Stimulated activated CD8-positive, alpha-beta memory T cell treated with anti-CD3 and anti-CD28 coated beads, Interleukin-15, amount 100 ng/mL, for 48 hours (primary cell): ENCODE data around the gene LMX1B.

ENCODE experiments used
- DNase-seq, 2 donors: peaks; one replicate each; pipeline ENCODE4 v3.0.0-alpha.2; 2020; ENCODE audit warnings: low read depth in 2 of 2

LMX1B gene

DNA sequence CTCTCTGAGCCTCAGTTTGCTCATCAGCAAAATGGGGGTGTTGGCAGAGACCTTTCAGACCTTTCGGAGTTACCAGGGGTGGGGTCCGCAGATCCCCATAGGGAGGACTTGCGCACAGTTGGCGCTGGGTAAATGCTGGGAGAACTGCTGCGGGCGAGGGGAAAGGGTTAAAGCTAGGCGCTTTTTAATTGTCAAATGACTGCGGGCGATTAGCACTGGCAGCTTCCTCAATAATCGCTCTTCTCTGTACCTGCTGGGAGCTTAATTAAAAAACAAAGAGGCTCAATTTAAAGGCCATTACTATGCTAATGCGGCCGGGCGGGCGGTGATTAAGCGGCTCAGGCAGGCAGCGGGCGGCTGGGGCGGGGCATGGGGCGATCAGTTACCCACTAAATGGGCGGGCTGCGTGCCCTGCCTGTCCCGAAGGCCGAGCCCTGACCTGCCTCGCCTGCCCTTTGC lies 63.0 kb downstream of the LMX1B start:
- no peak for DNase-seq

DNA sequence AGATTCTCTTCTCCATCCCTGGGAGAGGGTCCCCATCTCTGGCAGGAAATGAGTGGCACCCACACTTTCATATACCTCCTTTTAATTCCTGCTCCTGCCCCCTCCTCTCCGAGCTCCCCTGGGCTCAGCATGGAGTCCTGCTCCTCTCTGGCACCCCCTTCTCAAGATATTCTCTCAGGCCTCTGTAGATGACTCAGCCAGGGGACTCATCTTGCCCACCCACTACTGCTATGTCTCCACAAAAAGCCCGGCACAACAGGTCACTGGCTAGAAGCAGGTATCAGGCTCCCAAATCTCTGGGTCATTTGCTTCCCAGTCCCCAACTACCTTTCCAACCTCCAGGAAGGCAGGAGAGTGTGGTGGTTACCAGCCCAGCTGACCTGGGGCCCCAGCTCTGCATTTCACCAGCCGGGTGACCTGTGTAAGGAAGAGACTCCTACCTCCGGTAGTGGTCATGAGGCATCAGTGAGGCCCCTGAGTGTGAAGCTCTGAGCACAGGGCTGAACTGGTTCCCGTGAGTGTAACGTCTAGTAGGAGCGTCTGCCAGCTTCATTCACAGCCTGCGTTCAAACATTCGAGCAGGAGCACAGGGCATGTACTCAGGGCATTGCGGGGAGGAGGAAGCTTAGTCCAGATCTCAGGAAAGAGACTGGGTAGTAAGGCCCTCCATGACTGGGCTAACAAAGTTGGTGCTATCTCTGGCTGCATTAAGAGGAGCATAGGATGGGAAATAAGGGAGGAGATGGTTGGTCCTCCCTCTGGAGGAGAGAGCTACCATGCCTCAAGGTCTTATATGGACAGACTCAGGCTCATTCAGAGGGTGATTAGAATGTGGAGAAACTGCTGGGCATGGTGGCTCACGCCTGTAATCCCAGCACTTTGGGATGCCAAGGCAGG lies 63.7 kb downstream of the LMX1B start:
- DNase-seq = no peak

- no peak for DNase-seq
These were observed 65.3 kb downstream of the LMX1B start for GRCh38 chr9:126678989-126679388.

GRCh38 chr9:126681336-126681735 lies 67.6 kb downstream of the LMX1B start:
- DNase-seq = no peak

- no peak for DNase-seq
These were observed 68.5 kb downstream of the LMX1B start for GRCh38 chr9:126682113-126682810.

GRCh38 chr9:126682928-126683697 lies 69.4 kb downstream of the LMX1B start:
- DNase-seq = no peak

DNA sequence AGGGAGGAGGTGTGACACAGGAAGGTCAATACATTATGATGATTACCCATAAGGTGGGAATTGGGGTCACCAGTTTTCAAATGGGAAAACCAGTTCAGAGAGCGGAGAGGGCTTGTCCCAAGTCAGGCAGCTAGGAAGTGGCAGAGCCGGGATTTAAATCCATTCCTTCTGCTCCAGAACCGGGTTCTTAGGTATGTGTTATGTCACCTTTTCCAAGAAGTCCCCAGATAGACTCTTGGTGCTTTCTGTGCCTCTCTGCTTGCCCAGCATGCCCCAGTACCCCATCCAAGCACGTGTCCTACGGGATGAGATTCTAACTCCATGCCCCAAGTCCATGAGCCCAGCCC lies 69.9 kb downstream of the LMX1B start:
- DNase-seq = no peak

DNA sequence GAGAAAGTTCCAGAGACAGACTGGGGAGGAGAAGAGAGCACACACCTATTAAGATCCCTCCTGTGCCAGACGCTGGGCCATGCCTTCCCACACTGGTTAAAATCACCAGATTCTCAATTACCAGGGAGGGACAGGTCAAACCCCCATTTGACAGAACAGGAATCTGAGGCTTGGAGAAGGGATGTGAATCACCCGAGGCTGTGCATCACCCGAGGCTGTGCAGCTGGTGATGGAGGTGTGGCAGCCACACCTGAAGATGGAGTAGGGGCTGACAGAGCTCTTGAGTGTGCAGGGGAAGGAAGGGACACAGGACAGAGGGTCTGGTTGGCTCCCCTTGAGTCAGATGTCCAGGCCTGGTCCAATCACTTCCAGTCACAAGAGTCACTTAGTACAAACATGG lies 70.6 kb downstream of the LMX1B start:
- DNase-seq = no peak

DNA sequence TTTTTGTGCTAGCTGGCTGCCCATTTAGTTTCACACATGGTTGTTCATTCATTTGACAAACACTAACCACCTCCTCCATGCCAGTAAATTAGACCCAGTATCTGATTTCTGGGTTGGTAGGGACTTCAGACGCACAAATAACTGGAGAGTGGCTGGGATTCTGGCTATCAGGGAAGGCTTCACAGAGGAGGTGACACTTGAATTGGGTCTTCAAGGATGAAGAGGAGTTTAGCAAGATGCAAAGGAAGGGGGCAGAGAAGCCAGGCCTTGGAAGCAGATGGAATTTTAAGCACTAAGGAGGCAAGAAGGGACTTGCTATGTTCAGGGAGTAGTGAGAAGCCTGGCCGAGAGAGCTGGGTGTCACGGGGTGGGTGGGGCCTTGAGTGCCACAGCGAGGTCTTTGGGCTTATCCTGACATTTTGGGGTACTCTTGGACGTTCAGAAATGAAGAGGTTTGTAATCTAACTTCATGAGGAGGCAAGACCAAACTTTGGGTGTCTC lies 71.3 kb downstream of the LMX1B start:
- DNase-seq = no peak

DNA sequence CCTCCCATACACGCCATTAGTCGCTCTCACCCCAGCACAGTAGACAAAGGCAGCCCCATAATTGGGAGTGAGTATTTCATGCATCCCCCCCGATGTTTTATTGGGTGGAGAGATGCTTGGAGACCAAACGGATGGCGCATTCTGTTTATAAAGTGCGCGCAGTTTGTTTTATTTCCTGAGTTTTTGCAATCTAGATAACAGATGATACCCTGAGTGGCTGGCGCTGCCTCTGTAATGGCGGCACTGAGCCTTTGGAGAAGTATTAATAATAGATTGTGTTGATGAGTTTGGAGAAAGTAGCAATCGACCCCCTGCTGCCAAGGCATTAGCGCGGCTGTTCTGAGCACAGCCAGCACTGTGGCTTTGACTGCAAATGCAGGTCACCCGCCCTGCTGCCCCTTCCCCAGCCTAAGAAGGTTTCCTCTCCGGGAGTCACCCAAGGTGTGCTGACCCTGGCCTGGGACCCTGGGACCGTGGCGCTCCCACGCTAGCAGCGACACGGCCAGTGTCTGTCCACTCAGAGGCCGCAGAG lies 74.3 kb downstream of the LMX1B start:
- no peak for DNase-seq

GRCh38 chr9:126688617-126689016 lies 74.9 kb downstream of the LMX1B start:
- DNase-seq = no peak

- DNase-seq = no peak
These were observed 75.5 kb downstream of the LMX1B start for GRCh38 chr9:126689027-126689825.

DNA sequence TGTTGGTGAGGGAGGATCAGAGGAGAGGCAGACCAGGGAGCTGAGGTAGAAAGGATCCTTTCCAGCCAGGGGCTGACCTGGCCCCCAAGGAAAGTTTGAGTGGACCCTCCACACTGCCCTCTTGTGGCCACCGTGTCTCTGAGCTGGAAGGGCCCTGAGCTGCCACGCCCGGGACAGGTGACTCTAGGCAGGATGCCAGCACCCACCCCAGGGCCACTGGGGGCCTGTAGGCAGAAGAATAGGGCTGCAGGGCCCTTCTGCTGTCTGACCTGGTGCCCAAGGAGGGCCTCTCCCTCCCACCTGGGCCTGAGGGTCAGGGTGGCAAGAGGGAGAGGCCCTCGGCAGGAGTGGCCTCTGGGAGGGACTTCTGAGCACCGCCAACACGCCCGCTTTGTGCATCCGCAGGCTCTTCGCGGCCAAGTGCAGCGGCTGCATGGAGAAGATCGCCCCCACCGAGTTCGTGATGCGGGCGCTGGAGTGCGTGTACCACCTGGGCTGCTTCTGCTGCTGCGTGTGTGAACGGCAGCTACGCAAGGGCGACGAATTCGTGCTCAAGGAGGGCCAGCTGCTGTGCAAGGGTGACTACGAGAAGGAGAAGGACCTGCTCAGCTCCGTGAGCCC lies 76.8 kb downstream of the LMX1B start:
- peak in 1 of 2 donors; percentile 28 for DNase-seq

DNA sequence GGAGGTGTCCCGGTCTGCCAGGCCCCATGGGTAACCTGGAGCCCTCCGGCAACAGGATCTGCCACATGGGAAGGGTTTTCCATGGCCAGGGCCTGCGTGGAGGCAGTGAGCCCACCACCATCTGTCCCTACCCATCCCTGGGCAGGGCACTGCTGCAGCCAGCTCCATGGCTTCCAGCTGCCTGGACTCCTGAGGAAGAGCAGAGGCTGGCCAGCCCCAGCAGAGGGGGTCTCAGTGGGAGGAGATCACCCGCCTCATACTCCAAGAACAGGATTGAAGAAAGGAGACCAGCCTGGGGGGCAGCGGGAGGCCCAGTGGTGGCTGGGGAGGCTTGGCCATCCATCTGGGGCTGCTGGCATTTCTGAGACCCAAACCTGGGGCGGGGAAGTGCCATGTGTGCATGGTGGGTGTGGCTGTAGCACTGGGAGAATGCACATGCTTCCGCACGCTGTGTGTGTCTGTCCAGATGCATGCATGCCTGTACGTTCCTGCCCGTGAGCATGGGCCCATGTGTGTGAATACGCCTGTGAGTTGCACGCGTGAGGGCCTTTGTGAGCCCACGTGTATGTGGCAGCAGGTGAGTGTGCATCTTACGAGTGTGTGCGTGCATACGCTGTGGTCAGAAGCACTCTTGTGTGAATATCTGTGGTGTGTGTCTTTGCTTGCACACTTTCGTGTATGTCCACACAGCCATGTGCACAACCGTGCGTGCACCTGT lies 78.5 kb downstream of the LMX1B start:
- DNase-seq = no peak

- DNase-seq = no peak
These were observed 79.2 kb downstream of the LMX1B start for GRCh38 chr9:126692759-126693427.

- no peak for DNase-seq
These were observed 79.8 kb downstream of the LMX1B start for GRCh38 chr9:126693428-126693944.

GRCh38 chr9:126694206-126695081 lies 80.7 kb downstream of the LMX1B start:
- no peak for DNase-seq

GRCh38 chr9:126695186-126695585 lies 81.5 kb downstream of the LMX1B start:
- DNase-seq = no peak
